ENCODE data around the gene LSAMP. TPM values are rescaled to one million over a fixed set of nuclear protein-coding genes. Genes with fewer than 3 reads are reported as not detected.

Gene LSAMP
- total RNA-seq, 1 experiment from 2014 or later: 0.90 TPM

GRCh38 chr3:116260491-116260890 lies 184.8 kb downstream of the LSAMP start:
- Histone ChIP-seq H3K4ac (ENCODE audit: low read depth, low read length) (no peak overlapping the region), H2BK15ac (ENCODE audit: low read depth, low read length) (no peak overlapping the region), H3K14ac (ENCODE audit: insufficient read depth, low read length) (no peak overlapping the region), H2BK5ac (ENCODE audit: insufficient read length, low read length) (no peak overlapping the region), H3K79me1 (ENCODE audit: insufficient read depth, low read depth, low read length, poor library complexity, severe bottlenecking) (no peaks in the 10 kb centered on the region), H2BK120ac (ENCODE audit: low read depth, low read length, poor library complexity, severe bottlenecking) (no peak overlapping the region), H3K23ac (ENCODE audit: insufficient read length, low read depth, low read length) (no peak overlapping the region), H3K4me1 (ENCODE audit: insufficient read depth, low read length) (peaks cover 3% of the 10 kb centered on the region), H2AK5ac (ENCODE audit: insufficient read length, low read length) (no peak overlapping the region), H2BK12ac (ENCODE audit: insufficient read length, low read depth, low read length) (no peak overlapping the region), H3K23me2 (ENCODE audit: insufficient read length, low read depth, low read length, poor library complexity, severe bottlenecking) (no peaks in the 10 kb centered on the region), H3K4me2 (ENCODE audit: insufficient read depth, insufficient read length, low read length) (no peak overlapping the region), H3K9me3 (ENCODE audit: control insufficient read depth, low read depth, low read length) (no peaks in the 10 kb centered on the region), H3K27me3 (ENCODE audit: insufficient read depth, low read length) (peaks cover 11% of the 10 kb centered on the region; the same call in 1 of the 2 replicates), H3T11ph (ENCODE audit: low read length) (no peak overlapping the region), H4K20me1 (ENCODE audit: control insufficient read depth, insufficient read depth, insufficient read length) (no peaks in the 10 kb centered on the region), H3K18ac (ENCODE audit: insufficient read length, low read depth, low read length) (no peak overlapping the region), H3K27ac (ENCODE audit: insufficient read length, low read depth, low read length) (no peak overlapping the region), H4K8ac (replicated peaks; ENCODE audit: insufficient read length, low read depth, low read length) (no peak overlapping the region), H2AFZ (ENCODE audit: low read length) (no peak overlapping the region), H3K56ac (ENCODE audit: insufficient read length, low read depth, low read length) (no peak overlapping the region), H2BK20ac (ENCODE audit: low read depth, low read length, poor library complexity, severe bottlenecking) (no peak overlapping the region), H3K79me2 (ENCODE audit: insufficient read depth, low read length) (no peaks in the 10 kb centered on the region), H4K91ac (ENCODE audit: insufficient read length, low read depth, low read length) (no peak overlapping the region), H4K5ac (ENCODE audit: insufficient read length, low read depth, low read length) (no peak overlapping the region), H3K9ac (ENCODE audit: extremely low read depth, insufficient read length, low read length) (no peak overlapping the region)
- no peak overlapping the region for H3K27ac Mint-ChIP-seq
- H3K4me3 Mint-ChIP-seq: no peak overlapping the region
- no CpG with 5 or more reads among the region's 2 CpGs for WGBS (ENCODE audit: extremely low coverage, insufficient read length, low lambda C conversion rate)
- no peaks in the 10 kb centered on the region; a peak in 1 of 7 replicates for H3K36me3 Mint-ChIP-seq (ENCODE audit: insufficient read depth in 1 of 3, low read depth in 3 of 3)
- H3K9me3 Mint-ChIP-seq: no peaks in the 10 kb centered on the region
- H3K4me1 Mint-ChIP-seq: peaks cover 61 to 74% of the 10 kb centered on the region in 2 experiments
- peaks cover 83% of the 10 kb centered on the region for H3K27me3 Mint-ChIP-seq (ENCODE audit: low read depth)
- no peak for DNase-seq
- TF ChIP-seq CTCF (conservative IDR thresholded peaks at IDR 0.05): no peak
